Measurements from ENCODE around the gene SLC16A4. TPM values are rescaled to one million over a fixed set of nuclear protein-coding genes. Genes with fewer than 3 reads are reported as not detected.

Gene SLC16A4
- total RNA-seq, 3 donors from 2014 or later (not counting 1 experiment from before 2014, with no cell fraction given): 0.30 to 0.40 (median 0.34) TPM

GRCh38 chr1:110370827-110371226 lies 20.0 kb downstream of the SLC16A4 start:
- Histone ChIP-seq H3K4me3 (ENCODE audit: low read length) (no peak overlapping the region), H3K27ac (ENCODE audit: low read length) (no peak overlapping the region), H3K27me3 (ENCODE audit: control insufficient read depth, insufficient read depth, low read length) (no peaks in the 10 kb centered on the region), H3K36me3 (ENCODE audit: control insufficient read depth, insufficient read depth, low read length) (peaks cover 37% of the 10 kb centered on the region), H3K4me1 (ENCODE audit: control insufficient read depth, insufficient read depth, low read length) (no peaks in the 10 kb centered on the region), H3K9me3 (ENCODE audit: control insufficient read depth, insufficient read depth, low read length) (no peaks in the 10 kb centered on the region)
- no peak for DNase-seq
- no peaks in the 10 kb centered on the region for H3K36me3 Mint-ChIP-seq
- no peak for TF ChIP-seq CTCF (IDR thresholded peaks at IDR 0.05)
- peaks cover 0 to 13% of the 10 kb centered on the region in 2 donors for H3K4me1 Mint-ChIP-seq
- intact Hi-C loops (cut with micrococcal nuclease): no loop called here
- no peaks in the 10 kb centered on the region for H3K9me3 Mint-ChIP-seq
- WGBS (ENCODE audit: insufficient coverage): 80% methylated on average over 1 of the region's 1 CpG
- H3K4me3 Mint-ChIP-seq: no peak overlapping the region
- H3K27ac Mint-ChIP-seq: peak overlapping the region in 1 of 2 donors; percentile 8
- ATAC-seq: peak in 1 of 3 donors; percentile 38
- no peaks in the 10 kb centered on the region for H3K27me3 Mint-ChIP-seq (ENCODE audit: low read depth in 2 of 2)

GRCh38 chr1:110364221-110364620 lies 26.6 kb downstream of the SLC16A4 start:
- no peak for TF ChIP-seq CTCF (IDR thresholded peaks at IDR 0.05)
- peaks cover 25% of the 10 kb centered on the region for H3K36me3 ChIP-seq (ENCODE audit: control insufficient read depth, insufficient read depth, low read length)
- H3K9me3 Mint-ChIP-seq: no peaks in the 10 kb centered on the region
- no peaks in the 10 kb centered on the region for H3K9me3 ChIP-seq (ENCODE audit: control insufficient read depth, insufficient read depth, low read length)
- 100% methylated on average over 2 of the region's 3 CpGs for WGBS (ENCODE audit: insufficient coverage)
- DNase-seq (no peak), ATAC-seq (no peak)
- H3K4me1 ChIP-seq (ENCODE audit: control insufficient read depth, insufficient read depth, low read length): no peaks in the 10 kb centered on the region
- H3K27ac Mint-ChIP-seq: no peak overlapping the region
- intact Hi-C loops (cut with micrococcal nuclease): no loop called here
- H3K27me3 ChIP-seq (ENCODE audit: control insufficient read depth, insufficient read depth, low read length): no peaks in the 10 kb centered on the region
- H3K27me3 Mint-ChIP-seq (ENCODE audit: low read depth in 2 of 2): no peaks in the 10 kb centered on the region
- H3K4me3 Mint-ChIP-seq: no peak overlapping the region
- peaks cover 6% of the 10 kb centered on the region for H3K36me3 Mint-ChIP-seq
- no peak overlapping the region for H3K4me3 ChIP-seq (ENCODE audit: low read length)
- peaks cover 11 to 13% of the 10 kb centered on the region in 2 donors for H3K4me1 Mint-ChIP-seq
- no peak overlapping the region for H3K27ac ChIP-seq (ENCODE audit: low read length)

- WGBS (ENCODE audit: insufficient coverage): 100% methylated on average over 1 of the region's 1 CpG
- H3K27ac Mint-ChIP-seq: no peak overlapping the region
- no peaks in the 10 kb centered on the region for H3K27me3 Mint-ChIP-seq (ENCODE audit: low read depth in 2 of 2)
- intact Hi-C loops (cut with micrococcal nuclease): no loop called here
- peaks cover 11 to 13% of the 10 kb centered on the region in 2 donors for H3K4me1 Mint-ChIP-seq
- Histone ChIP-seq H3K27me3 (ENCODE audit: control insufficient read depth, insufficient read depth, low read length) (no peaks in the 10 kb centered on the region), H3K4me1 (ENCODE audit: control insufficient read depth, insufficient read depth, low read length) (no peaks in the 10 kb centered on the region), H3K9me3 (ENCODE audit: control insufficient read depth, insufficient read depth, low read length) (no peaks in the 10 kb centered on the region), H3K27ac (ENCODE audit: low read length) (no peak overlapping the region), H3K4me3 (ENCODE audit: low read length) (no peak overlapping the region), H3K36me3 (ENCODE audit: control insufficient read depth, insufficient read depth, low read length) (peaks cover 26% of the 10 kb centered on the region)
- H3K36me3 Mint-ChIP-seq: peaks cover 6% of the 10 kb centered on the region
- no peak overlapping the region for H3K4me3 Mint-ChIP-seq
- ATAC-seq (no peak), DNase-seq (no peak)
- no peak for TF ChIP-seq CTCF (IDR thresholded peaks at IDR 0.05)
- H3K9me3 Mint-ChIP-seq: no peaks in the 10 kb centered on the region
Measured at GRCh38 chr1:110361856-110362255, 29.0 kb downstream of the SLC16A4 start.

GRCh38 chr1:110360431-110360830 lies 30.4 kb downstream of the SLC16A4 start:
- ATAC-seq (no peak), DNase-seq (no peak)
- Mint-ChIP-seq H3K36me3 (peaks cover 6% of the 10 kb centered on the region), H3K9me3 (no peaks in the 10 kb centered on the region), H3K27ac (peak overlapping the region in 1 of 2 donors; percentile 35), H3K4me1 (peaks cover 14 to 15% of the 10 kb centered on the region in 2 donors), H3K4me3 (no peak overlapping the region), H3K27me3 (ENCODE audit: low read depth in 2 of 2) (no peaks in the 10 kb centered on the region)
- no peak overlapping the region for H3K27ac ChIP-seq (ENCODE audit: low read length)
- H3K4me3 ChIP-seq (ENCODE audit: low read length): no peak overlapping the region
- intact Hi-C loops (cut with micrococcal nuclease): no loop called here
- no peaks in the 10 kb centered on the region for H3K27me3 ChIP-seq (ENCODE audit: control insufficient read depth, insufficient read depth, low read length)
- 100% methylated on average over 1 of the region's 2 CpGs for WGBS (ENCODE audit: insufficient coverage)
- no peaks in the 10 kb centered on the region for H3K4me1 ChIP-seq (ENCODE audit: control insufficient read depth, insufficient read depth, low read length)
- H3K9me3 ChIP-seq (ENCODE audit: control insufficient read depth, insufficient read depth, low read length): no peaks in the 10 kb centered on the region
- no peak for TF ChIP-seq CTCF (IDR thresholded peaks at IDR 0.05)
- peaks cover 27% of the 10 kb centered on the region for H3K36me3 ChIP-seq (ENCODE audit: control insufficient read depth, insufficient read depth, low read length)

All from natural killer cell (primary cell).